HepG2 (cell line): Measurements from ENCODE around the gene CLDN9. TPM values are rescaled to one million over a fixed set of nuclear protein-coding genes. Genes with fewer than 3 reads are reported as not detected.

ENCODE experiments used
- ASH2L ChIP-seq: fragments of 300-600, 200-600 bp; sonication (generic); IDR thresholded peaks from 2 replicates; pipeline ENCODE4 v1.7.0; 2017; ENCODE audit warnings: low read depth, mild to moderate bottlenecking, moderate library complexity, mixed read lengths, low read length; ENCODE audit not compliant: insufficient read length
- CCDC6 ChIP-seq: sonication (generic); formaldehyde crosslinking; IDR thresholded peaks from 2 replicates; pipeline ENCODE4 v1.8.1; 2022; ENCODE audit warnings: mild to moderate bottlenecking, missing genetic modification reagents, moderate library complexity
- GTF3A ChIP-seq: sonication (generic); formaldehyde crosslinking; conservative IDR thresholded peaks from 2 replicates; pipeline ENCODE4 v1.4.0; 2020; ENCODE audit warnings: mild to moderate bottlenecking, missing genetic modification reagents
- HNF1B ChIP-seq: sonication (generic); formaldehyde crosslinking; IDR thresholded peaks from 2 replicates; pipeline ENCODE4 v1.5.1; 2020; ENCODE audit warnings: mild to moderate bottlenecking, moderate library complexity, missing genetic modification reagents
- IRX3 ChIP-seq: sonication (generic); formaldehyde crosslinking; IDR thresholded peaks from 2 replicates; pipeline ENCODE4 v1.8.1; 2023; ENCODE audit warnings: mild to moderate bottlenecking, low read depth, missing genetic modification reagents, borderline replicate concordance
- KLF12 ChIP-seq: sonication (generic); formaldehyde crosslinking; IDR thresholded peaks from 2 replicates; pipeline ENCODE4 v1.4.0; 2020; ENCODE audit warnings: missing genetic modification reagents, borderline replicate concordance
- KMT2B ChIP-seq: IDR thresholded peaks from 2 replicates; pipeline ENCODE4 v1.6.1; 2016; ENCODE audit warnings: missing genetic modification reagents, missing compliant biosample characterization
- TARDBP ChIP-seq: sonication (generic); formaldehyde crosslinking; IDR thresholded peaks from 2 replicates; pipeline ENCODE4 v1.8.0; 2022; ENCODE audit warnings: mild to moderate bottlenecking, missing genetic modification reagents
- ZBTB40 ChIP-seq, 2 experiments: fragments of 450-650 bp in 1 of 2; sonication (generic) in 1 of 2; formaldehyde crosslinking in 1 of 2; IDR thresholded peaks; 2 replicates each; pipeline versions ENCODE4 v1.6.1 to v1.8.0; 2016 to 2022; ENCODE audit warnings: antibody characterized with exemption in 1 of 2, mild to moderate bottlenecking in 1 of 2, missing genetic modification reagents in 1 of 2
- ZFP62 ChIP-seq: sonication (generic); formaldehyde crosslinking; IDR thresholded peaks from 2 replicates; pipeline ENCODE4 v1.4.0; 2020; ENCODE audit warnings: missing genetic modification reagents
- ZNF253 ChIP-seq: sonication (generic); formaldehyde crosslinking; IDR thresholded peaks from 2 replicates; pipeline ENCODE4 v1.8.0; 2022; ENCODE audit warnings: mild to moderate bottlenecking, missing genetic modification reagents, borderline replicate concordance
- ZNF432 ChIP-seq: sonication (generic); formaldehyde crosslinking; IDR thresholded peaks from 2 replicates; pipeline ENCODE4 v1.5.0; 2020; ENCODE audit warnings: missing genetic modification reagents, mild to moderate bottlenecking, borderline replicate concordance
- ZNF639 ChIP-seq: conservative IDR thresholded peaks from 2 replicates; pipeline ENCODE4 v1.6.1; 2018; ENCODE audit warnings: missing genetic modification reagents
- polyA plus RNA-seq, 8 experiments: library from polyadenylated mRNA; depleted of rRNA in 3 of 8; stranded (reverse) in 7 of 8; unstranded in 1 of 8; fragments of >200 nt; fragmentation: Illumina TruSeq in 4 of 8; extraction: Trizol in 4 of 8; gene quantifications; 2 replicates each; pipeline versions ENCODE4 v1.2.1 to v1.2.3, GENCODE V29; 2011 to 2016; ENCODE audit warnings: low read depth in 4 of 8, missing spikeins in 1 of 8, mixed read lengths in 1 of 8; ENCODE audit not compliant: insufficient read depth in 1 of 8
- total RNA-seq, 5 experiments: library from RNA; depleted of rRNA; stranded (reverse); fragments of >200 nt; fragmentation: Illumina TruSeq; extraction: Trizol; gene quantifications; 2 replicates each; pipeline ENCODE4 v1.2.3, GENCODE V29; 2016; ENCODE audit warnings: low read depth in 1 of 5

CLDN9 gene
- total and polyA plus RNA-seq, 2 of the 13 experiments (the other 11 are each of a cell fraction or from before 2014, with no cell fraction given) = 0.15 to 0.26 TPM

GRCh38 chr16:2981177-2981898, 31.4 kb upstream of the CLDN9 start (continued):
- TF ChIP-seq HNF1B (CRISPR knock-in tag) (0 out of 2 replicates have a peak, but pooled peaks have one; percentile 37), GTF3A (no peak), KMT2B (CRISPR knock-in tag) (no peak), ZNF639 (CRISPR knock-in tag) (no peak; the same call in 1 of the 2 replicates), ZNF432 (no peak), ZBTB40 (IDR thresholded peaks at IDR 0.05) (no peak), ZBTB40 (CRISPR knock-in tag; IDR thresholded peaks at IDR 0.05) (no peak), IRX3 (CRISPR knock-in tag) (no peak), ZNF253 (no peak), ASH2L (no peak), TARDBP (0 out of 2 replicates have a peak, but pooled peaks have one; percentile 37), ZFP62 (CRISPR knock-in tag) (no peak), KLF12 (CRISPR knock-in tag) (no peak), CCDC6 (CRISPR knock-in tag) (no peak; the same call in 1 of the 2 replicates)
